HepG2 (cell line): Measurements from ENCODE around the gene PSMC5. TPM values are rescaled to one million over a fixed set of nuclear protein-coding genes. Genes with fewer than 3 reads are reported as not detected.
A peak's percentile ranks its signal among the peaks of the same experiment; 100 is the strongest.

Experiments
- BHLHE40 ChIP-seq: IDR thresholded peaks from 2 replicates; pipeline ENCODE4 v1.6.1; 2011; ENCODE audit warnings: low read length, improper control_type of control experiment
- FOXJ3 ChIP-seq: sonication (generic); formaldehyde crosslinking; IDR thresholded peaks from 2 replicates; pipeline ENCODE4 v1.4.0; 2020; ENCODE audit warnings: missing genetic modification reagents, mild to moderate bottlenecking, borderline replicate concordance
- NR2F6 ChIP-seq, 2 experiments: IDR thresholded peaks; 2 replicates each; pipeline ENCODE4 v1.6.1; 2016; ENCODE audit warnings: antibody characterized with exemption in 1 of 2, mild to moderate bottlenecking in 1 of 2
- TBP ChIP-seq: sonication (generic); formaldehyde crosslinking; IDR thresholded peaks from 2 replicates; pipeline ENCODE4 v1.5.0; 2020; ENCODE audit warnings: missing genetic modification reagents
- ZFX ChIP-seq: sonication (generic); formaldehyde crosslinking; IDR thresholded peaks from 2 replicates; pipeline ENCODE4 v1.4.0; 2020; ENCODE audit warnings: mild to moderate bottlenecking, low read depth, missing genetic modification reagents, moderate library complexity
- ZNF263 ChIP-seq: sonication (generic); formaldehyde crosslinking; IDR thresholded peaks from 2 replicates; pipeline ENCODE4 v1.4.0; 2020; ENCODE audit warnings: missing genetic modification reagents
- ZNF337 ChIP-seq: sonication (generic); formaldehyde crosslinking; IDR thresholded peaks from 2 replicates; pipeline ENCODE4 v1.5.1; 2020; ENCODE audit warnings: missing genetic modification reagents, low read depth, mild to moderate bottlenecking, borderline replicate concordance
- ZNF549 ChIP-seq: sonication (generic); formaldehyde crosslinking; IDR thresholded peaks from 2 replicates; pipeline ENCODE4 v1.5.0; 2020; ENCODE audit warnings: missing genetic modification reagents
- ZNF605 ChIP-seq: sonication (generic); formaldehyde crosslinking; IDR thresholded peaks from 2 replicates; pipeline ENCODE4 v1.8.0; 2022; ENCODE audit warnings: mild to moderate bottlenecking, missing genetic modification reagents
- polyA plus RNA-seq, 8 experiments: library from polyadenylated mRNA; depleted of rRNA in 3 of 8; stranded (reverse) in 7 of 8; unstranded in 1 of 8; fragments of >200 nt; fragmentation: Illumina TruSeq in 4 of 8; extraction: Trizol in 4 of 8; gene quantifications; 2 replicates each; pipeline versions ENCODE4 v1.2.1 to v1.2.3, GENCODE V29; 2011 to 2016; ENCODE audit warnings: low read depth in 4 of 8, missing spikeins in 1 of 8, mixed read lengths in 1 of 8; ENCODE audit not compliant: insufficient read depth in 1 of 8
- total RNA-seq, 5 experiments: library from RNA; depleted of rRNA; stranded (reverse); fragments of >200 nt; fragmentation: Illumina TruSeq; extraction: Trizol; gene quantifications; 2 replicates each; pipeline ENCODE4 v1.2.3, GENCODE V29; 2016; ENCODE audit warnings: low read depth in 1 of 5
- TF ChIP-seq, protein P1 (sequence below): sonication (generic); formaldehyde crosslinking; IDR thresholded peaks from 2 replicates; pipeline ENCODE4 v1.4.0; 2020; ENCODE audit warnings: missing genetic modification reagents
- TF ChIP-seq, protein P2 (sequence below): IDR thresholded peaks from 2 replicates; pipeline ENCODE4 v1.6.1; 2016
- TF ChIP-seq, protein P3 (sequence below): sonication (generic); formaldehyde crosslinking; IDR thresholded peaks from 2 replicates; pipeline ENCODE4 v1.4.0; 2020; ENCODE audit warnings: missing genetic modification reagents
- TF ChIP-seq, protein P4 (sequence below): sonication (generic); formaldehyde crosslinking; IDR thresholded peaks from 2 replicates; pipeline ENCODE4 v1.8.1; 2023; ENCODE audit warnings: mild to moderate bottlenecking, missing genetic modification reagents

PSMC5 gene
- total and polyA plus RNA-seq, 2 of the 13 experiments (the other 11 are each of a cell fraction or from before 2014, with no cell fraction given): 35.3 to 128 TPM

DNA sequence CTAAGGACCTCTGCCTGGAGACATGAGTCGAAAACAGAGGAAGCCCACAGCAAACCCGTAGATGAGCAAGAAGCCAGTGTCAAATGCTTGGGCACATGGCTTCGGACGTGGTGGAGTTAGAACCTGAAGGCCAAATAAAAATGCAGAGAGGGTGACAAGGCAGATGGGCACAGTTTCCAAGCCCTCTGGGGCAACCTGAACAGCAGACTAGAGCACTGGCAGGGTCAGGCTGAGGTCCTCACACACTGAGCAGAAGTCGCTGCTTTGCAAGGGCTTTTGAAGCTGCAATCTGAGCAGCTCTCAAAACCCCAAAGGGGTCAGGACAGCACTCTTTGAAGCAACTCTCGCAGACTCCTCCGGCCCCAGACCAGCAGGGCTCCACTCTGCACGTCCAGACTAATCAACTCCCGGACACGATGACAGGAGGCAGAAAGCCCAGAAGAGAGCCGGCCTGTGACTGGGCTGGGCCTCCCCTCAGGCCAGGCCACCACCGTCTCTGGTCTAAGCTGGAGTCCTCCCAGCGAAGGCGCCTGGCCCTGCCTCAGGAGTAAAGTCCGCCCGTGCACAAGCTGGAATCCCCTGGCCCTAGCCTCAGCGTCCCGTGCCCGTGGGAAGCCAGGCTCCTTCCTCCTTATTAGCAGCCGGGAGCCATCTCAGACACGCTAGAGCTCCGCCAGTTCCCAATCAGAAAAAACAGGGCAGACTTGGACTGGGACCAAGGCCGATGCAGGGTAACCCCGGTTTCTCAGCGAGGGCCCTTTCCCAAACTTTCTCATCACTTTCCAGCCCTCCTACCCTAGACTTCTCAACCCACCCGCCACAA, 14.3 kb downstream of the PSMC5 start (continued):
- TF ChIP-seq TBP (CRISPR knock-in tag): 0 out of 2 replicates have a peak, but pooled peaks have one; percentile 34
- TF ChIP-seq, protein P1, sequence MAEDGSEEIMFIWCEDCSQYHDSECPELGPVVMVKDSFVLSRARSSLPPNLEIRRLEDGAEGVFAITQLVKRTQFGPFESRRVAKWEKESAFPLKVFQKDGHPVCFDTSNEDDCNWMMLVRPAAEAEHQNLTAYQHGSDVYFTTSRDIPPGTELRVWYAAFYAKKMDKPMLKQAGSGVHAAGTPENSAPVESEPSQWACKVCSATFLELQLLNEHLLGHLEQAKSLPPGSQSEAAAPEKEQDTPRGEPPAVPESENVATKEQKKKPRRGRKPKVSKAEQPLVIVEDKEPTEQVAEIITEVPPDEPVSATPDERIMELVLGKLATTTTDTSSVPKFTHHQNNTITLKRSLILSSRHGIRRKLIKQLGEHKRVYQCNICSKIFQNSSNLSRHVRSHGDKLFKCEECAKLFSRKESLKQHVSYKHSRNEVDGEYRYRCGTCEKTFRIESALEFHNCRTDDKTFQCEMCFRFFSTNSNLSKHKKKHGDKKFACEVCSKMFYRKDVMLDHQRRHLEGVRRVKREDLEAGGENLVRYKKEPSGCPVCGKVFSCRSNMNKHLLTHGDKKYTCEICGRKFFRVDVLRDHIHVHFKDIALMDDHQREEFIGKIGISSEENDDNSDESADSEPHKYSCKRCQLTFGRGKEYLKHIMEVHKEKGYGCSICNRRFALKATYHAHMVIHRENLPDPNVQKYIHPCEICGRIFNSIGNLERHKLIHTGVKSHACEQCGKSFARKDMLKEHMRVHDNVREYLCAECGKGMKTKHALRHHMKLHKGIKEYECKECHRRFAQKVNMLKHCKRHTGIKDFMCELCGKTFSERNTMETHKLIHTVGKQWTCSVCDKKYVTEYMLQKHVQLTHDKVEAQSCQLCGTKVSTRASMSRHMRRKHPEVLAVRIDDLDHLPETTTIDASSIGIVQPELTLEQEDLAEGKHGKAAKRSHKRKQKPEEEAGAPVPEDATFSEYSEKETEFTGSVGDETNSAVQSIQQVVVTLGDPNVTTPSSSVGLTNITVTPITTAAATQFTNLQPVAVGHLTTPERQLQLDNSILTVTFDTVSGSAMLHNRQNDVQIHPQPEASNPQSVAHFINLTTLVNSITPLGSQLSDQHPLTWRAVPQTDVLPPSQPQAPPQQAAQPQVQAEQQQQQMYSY: peak; percentile 59; the same call in 1 of the 2 replicates
- TF ChIP-seq, protein P2, sequence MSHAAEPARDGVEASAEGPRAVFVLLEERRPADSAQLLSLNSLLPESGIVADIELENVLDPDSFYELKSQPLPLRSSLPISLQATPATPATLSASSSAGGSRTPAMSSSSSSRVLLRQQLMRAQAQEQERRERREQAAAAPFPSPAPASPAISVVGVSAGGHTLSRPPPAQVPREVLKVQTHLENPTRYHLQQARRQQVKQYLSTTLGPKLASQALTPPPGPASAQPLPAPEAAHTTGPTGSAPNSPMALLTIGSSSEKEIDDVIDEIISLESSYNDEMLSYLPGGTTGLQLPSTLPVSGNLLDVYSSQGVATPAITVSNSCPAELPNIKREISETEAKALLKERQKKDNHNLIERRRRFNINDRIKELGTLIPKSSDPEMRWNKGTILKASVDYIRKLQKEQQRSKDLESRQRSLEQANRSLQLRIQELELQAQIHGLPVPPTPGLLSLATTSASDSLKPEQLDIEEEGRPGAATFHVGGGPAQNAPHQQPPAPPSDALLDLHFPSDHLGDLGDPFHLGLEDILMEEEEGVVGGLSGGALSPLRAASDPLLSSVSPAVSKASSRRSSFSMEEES (CRISPR knock-in tag): no peak
- TF ChIP-seq ZNF263 (CRISPR knock-in tag): peak; percentile 95
- peak; percentile 66; the same call in 1 of the 2 replicates for TF ChIP-seq ZFX (CRISPR knock-in tag)
- TF ChIP-seq ZNF549: peak; percentile 66; the same call in 1 of the 2 replicates
- TF ChIP-seq, protein P3, sequence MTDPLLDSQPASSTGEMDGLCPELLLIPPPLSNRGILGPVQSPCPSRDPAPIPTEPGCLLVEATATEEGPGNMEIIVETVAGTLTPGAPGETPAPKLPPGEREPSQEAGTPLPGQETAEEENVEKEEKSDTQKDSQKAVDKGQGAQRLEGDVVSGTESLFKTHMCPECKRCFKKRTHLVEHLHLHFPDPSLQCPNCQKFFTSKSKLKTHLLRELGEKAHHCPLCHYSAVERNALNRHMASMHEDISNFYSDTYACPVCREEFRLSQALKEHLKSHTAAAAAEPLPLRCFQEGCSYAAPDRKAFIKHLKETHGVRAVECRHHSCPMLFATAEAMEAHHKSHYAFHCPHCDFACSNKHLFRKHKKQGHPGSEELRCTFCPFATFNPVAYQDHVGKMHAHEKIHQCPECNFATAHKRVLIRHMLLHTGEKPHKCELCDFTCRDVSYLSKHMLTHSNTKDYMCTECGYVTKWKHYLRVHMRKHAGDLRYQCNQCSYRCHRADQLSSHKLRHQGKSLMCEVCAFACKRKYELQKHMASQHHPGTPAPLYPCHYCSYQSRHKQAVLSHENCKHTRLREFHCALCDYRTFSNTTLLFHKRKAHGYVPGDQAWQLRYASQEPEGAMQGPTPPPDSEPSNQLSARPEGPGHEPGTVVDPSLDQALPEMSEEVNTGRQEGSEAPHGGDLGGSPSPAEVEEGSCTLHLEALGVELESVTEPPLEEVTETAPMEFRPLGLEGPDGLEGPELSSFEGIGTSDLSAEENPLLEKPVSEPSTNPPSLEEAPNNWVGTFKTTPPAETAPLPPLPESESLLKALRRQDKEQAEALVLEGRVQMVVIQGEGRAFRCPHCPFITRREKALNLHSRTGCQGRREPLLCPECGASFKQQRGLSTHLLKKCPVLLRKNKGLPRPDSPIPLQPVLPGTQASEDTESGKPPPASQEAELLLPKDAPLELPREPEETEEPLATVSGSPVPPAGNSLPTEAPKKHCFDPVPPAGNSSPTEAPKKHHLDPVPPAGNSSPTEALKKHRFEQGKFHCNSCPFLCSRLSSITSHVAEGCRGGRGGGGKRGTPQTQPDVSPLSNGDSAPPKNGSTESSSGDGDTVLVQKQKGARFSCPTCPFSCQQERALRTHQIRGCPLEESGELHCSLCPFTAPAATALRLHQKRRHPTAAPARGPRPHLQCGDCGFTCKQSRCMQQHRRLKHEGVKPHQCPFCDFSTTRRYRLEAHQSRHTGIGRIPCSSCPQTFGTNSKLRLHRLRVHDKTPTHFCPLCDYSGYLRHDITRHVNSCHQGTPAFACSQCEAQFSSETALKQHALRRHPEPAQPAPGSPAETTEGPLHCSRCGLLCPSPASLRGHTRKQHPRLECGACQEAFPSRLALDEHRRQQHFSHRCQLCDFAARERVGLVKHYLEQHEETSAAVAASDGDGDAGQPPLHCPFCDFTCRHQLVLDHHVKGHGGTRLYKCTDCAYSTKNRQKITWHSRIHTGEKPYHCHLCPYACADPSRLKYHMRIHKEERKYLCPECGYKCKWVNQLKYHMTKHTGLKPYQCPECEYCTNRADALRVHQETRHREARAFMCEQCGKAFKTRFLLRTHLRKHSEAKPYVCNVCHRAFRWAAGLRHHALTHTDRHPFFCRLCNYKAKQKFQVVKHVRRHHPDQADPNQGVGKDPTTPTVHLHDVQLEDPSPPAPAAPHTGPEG (CRISPR knock-in tag): 0 out of 2 replicates have a peak, but pooled peaks have one; percentile 56
- 0 out of 2 replicates have a peak, but pooled peaks have one; percentile 29 for TF ChIP-seq FOXJ3 (CRISPR knock-in tag)
- no peak for TF ChIP-seq NR2F6 (IDR thresholded peaks at IDR 0.05)
- peak; percentile 19; the same call in 1 of the 2 replicates for TF ChIP-seq NR2F6 (CRISPR knock-in tag; IDR thresholded peaks at IDR 0.05)
- TF ChIP-seq, protein P4, sequence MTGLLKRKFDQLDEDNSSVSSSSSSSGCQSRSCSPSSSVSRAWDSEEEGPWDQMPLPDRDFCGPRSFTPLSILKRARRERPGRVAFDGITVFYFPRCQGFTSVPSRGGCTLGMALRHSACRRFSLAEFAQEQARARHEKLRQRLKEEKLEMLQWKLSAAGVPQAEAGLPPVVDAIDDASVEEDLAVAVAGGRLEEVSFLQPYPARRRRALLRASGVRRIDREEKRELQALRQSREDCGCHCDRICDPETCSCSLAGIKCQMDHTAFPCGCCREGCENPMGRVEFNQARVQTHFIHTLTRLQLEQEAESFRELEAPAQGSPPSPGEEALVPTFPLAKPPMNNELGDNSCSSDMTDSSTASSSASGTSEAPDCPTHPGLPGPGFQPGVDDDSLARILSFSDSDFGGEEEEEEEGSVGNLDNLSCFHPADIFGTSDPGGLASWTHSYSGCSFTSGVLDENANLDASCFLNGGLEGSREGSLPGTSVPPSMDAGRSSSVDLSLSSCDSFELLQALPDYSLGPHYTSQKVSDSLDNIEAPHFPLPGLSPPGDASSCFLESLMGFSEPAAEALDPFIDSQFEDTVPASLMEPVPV: peak; percentile 48; the same call in 1 of the 2 replicates
- TF ChIP-seq BHLHE40: 0 out of 2 replicates have a peak, but pooled peaks have one; percentile 18
- peak; percentile 91 for TF ChIP-seq ZNF605 (CRISPR knock-in tag)
- no peak for TF ChIP-seq ZNF337 (CRISPR knock-in tag)
